SK-N-SH (cell line): ENCODE results near the gene RAD51B. TPM values are rescaled to one million over a fixed set of nuclear protein-coding genes. Genes with fewer than 3 reads are reported as not detected.
A peak's percentile ranks its signal among the peaks of the same experiment; 100 is the strongest.

Experiments
- CTCF ChIA-PET: fragments of 300-600, 350-600 bp; formaldehyde crosslinking; extraction: SDS; loops from one replicate; lab custom pipeline; 2021; lab: Yijun Ruan, JAX
- POLR2A ChIA-PET: fragments of 350-600 bp; sonication (Branson Sonifier 250); formaldehyde crosslinking; extraction: SDS; loops from one replicate; lab custom pipeline; 2020; ENCODE audit warnings: antibody characterized with exemption, inconsistent platforms; lab: Yijun Ruan, JAX
- DNase-seq: peaks from one replicate; pipeline ENCODE4 v3.0.0; 2012
- H2AFZ ChIP-seq: fragments of 200-600 bp; sonication (generic); 2 replicates; pipeline ENCODE4 v1.8.1; 2016; ENCODE audit warnings: antibody characterized with exemption, mild to moderate bottlenecking, low read depth
- H3F3A ChIP-seq: fragments of 200-600 bp; sonication (generic); replicated peaks from 2 replicates; pipeline ENCODE3; 2016; ENCODE audit warnings: antibody characterized with exemption, mild to moderate bottlenecking; ENCODE audit not compliant: insufficient read depth
- H3K27ac ChIP-seq, 2 experiments: fragments of 200-500 bp in 1 of 2; fragments of 200-600 bp in 1 of 2; sonication (Bioruptor generic) in 1 of 2; sonication (generic), shearing (Covaris generic) in 1 of 2; 2 replicates each; pipeline versions ENCODE4 v1.5.1 to v1.6.1; 2014 to 2016; ENCODE audit warnings: low read depth in 2 of 2, inconsistent platforms in 1 of 2, low read length in 1 of 2, mild to moderate bottlenecking in 1 of 2, mixed read lengths in 1 of 2
- H3K27me3 ChIP-seq: fragments of 200-600 bp; sonication (generic), shearing (Covaris generic); 2 replicates; pipeline ENCODE4 v1.6.1; 2016; ENCODE audit warnings: mixed run types; ENCODE audit not compliant: insufficient read depth
- H3K36me3 ChIP-seq, 2 experiments: fragments of 200-500 bp in 1 of 2; fragments of 200-600 bp in 1 of 2; sonication (Bioruptor generic) in 1 of 2; sonication (generic) in 1 of 2; replicated peaks in 1 of 2; 2 replicates each; pipeline versions ENCODE3 to v1.5.1; 2014 to 2016; ENCODE audit warnings: low read length in 1 of 2, mild to moderate bottlenecking in 1 of 2; ENCODE audit not compliant: insufficient read depth in 2 of 2, control insufficient read depth in 1 of 2
- H3K4me1 ChIP-seq, 2 experiments: fragments of 200-500 bp in 1 of 2; fragments of 200-600 bp in 1 of 2; sonication (Bioruptor generic) in 1 of 2; sonication (generic), shearing (Covaris generic) in 1 of 2; 2 replicates each; pipeline versions ENCODE4 v1.5.1 to v1.6.1; 2014 to 2016; ENCODE audit warnings: low read depth in 1 of 2, low read length in 1 of 2, mixed run types in 1 of 2; ENCODE audit not compliant: insufficient read depth in 2 of 2, control insufficient read depth in 1 of 2
- H3K4me2 ChIP-seq: fragments of 200-600 bp; sonication (generic), shearing (Covaris generic); 2 replicates; pipeline ENCODE4 v1.6.1; 2017; ENCODE audit warnings: mixed run types
- H3K4me3 ChIP-seq, 2 experiments: fragments of 200-500 bp in 1 of 2; fragments of 200-600 bp in 1 of 2; sonication (Bioruptor generic) in 1 of 2; sonication (generic), shearing (Covaris generic) in 1 of 2; 2 replicates each; pipeline versions ENCODE4 v1.5.1 to v1.8.1; 2014 to 2016; ENCODE audit warnings: low read depth in 2 of 2, inconsistent platforms in 1 of 2, low read length in 1 of 2, mild to moderate bottlenecking in 1 of 2, mixed read lengths in 1 of 2, moderate library complexity in 1 of 2
- H3K79me2 ChIP-seq: fragments of 200-600 bp; sonication (generic); 2 replicates; pipeline ENCODE4 v1.8.1; 2017; ENCODE audit warnings: mild to moderate bottlenecking; ENCODE audit not compliant: insufficient read depth
- H3K9ac ChIP-seq: fragments of 200-600 bp; sonication (generic); 2 replicates; pipeline ENCODE4 v1.6.1; 2017; ENCODE audit warnings: mixed run types
- H3K9me2 ChIP-seq: fragments of 200-600 bp; sonication (generic); 2 replicates; pipeline ENCODE4 v1.6.1; 2017; ENCODE audit warnings: mixed run types
- H3K9me3 ChIP-seq: fragments of 200-600 bp; sonication (generic); 2 replicates; pipeline ENCODE4 v1.6.1; 2017; ENCODE audit warnings: mixed run types, mild to moderate bottlenecking, moderate library complexity
- H4K20me1 ChIP-seq: fragments of 200-600 bp; sonication (generic); 2 replicates; pipeline ENCODE4 v1.6.1; 2017; ENCODE audit warnings: mild to moderate bottlenecking, mixed run types; ENCODE audit not compliant: insufficient read depth
- CHD2 ChIP-seq: fragments of 150-350 bp; IDR thresholded peaks from 2 replicates; pipeline ENCODE4 v1.6.1; 2018; ENCODE audit warnings: low read length; ENCODE audit not compliant: partially characterized antibody
- CTCF ChIP-seq: fragments of 200-600 bp; sonication (generic); IDR thresholded peaks from 2 replicates; pipeline ENCODE4 v1.6.1; 2017; ENCODE audit warnings: antibody characterized with exemption, mild to moderate bottlenecking, moderate library complexity
- GATA2 ChIP-seq: sonication (generic); formaldehyde crosslinking; IDR thresholded peaks from 2 replicates; pipeline ENCODE4 v1.5.0; 2020; ENCODE audit warnings: mild to moderate bottlenecking, missing genetic modification reagents
- IRF3 ChIP-seq: fragments of 150-350 bp; IDR thresholded peaks from 2 replicates; pipeline ENCODE4 v1.6.1; 2016; ENCODE audit warnings: mild to moderate bottlenecking, low read depth, low read length
- JUND ChIP-seq: IDR thresholded peaks from 2 replicates; pipeline ENCODE4 v1.4.0; 2012
- MAX ChIP-seq: IDR thresholded peaks from 2 replicates; pipeline ENCODE4 v1.4.0; 2012; ENCODE audit warnings: low read depth
- MEF2A ChIP-seq: IDR thresholded peaks from 2 replicates; pipeline ENCODE4 v1.4.0; 2012; ENCODE audit warnings: low read depth, borderline replicate concordance
- NFIC ChIP-seq: IDR thresholded peaks from 2 replicates; pipeline ENCODE4 v1.4.0; 2012; ENCODE audit warnings: borderline replicate concordance
- NRF1 ChIP-seq: IDR thresholded peaks from 2 replicates; pipeline ENCODE4 v1.6.1; 2012; ENCODE audit warnings: low read depth, mild to moderate bottlenecking, low read length
- PBX3 ChIP-seq: IDR thresholded peaks from 2 replicates; pipeline ENCODE4; 2012
- POLR2AphosphoS5 ChIP-seq: IDR thresholded peaks from 2 replicates; pipeline ENCODE4 v1.6.1; 2012; ENCODE audit warnings: low read depth, low read length
- RAD21 ChIP-seq: IDR thresholded peaks from 2 replicates; pipeline ENCODE4 v1.6.1; 2012; ENCODE audit warnings: mild to moderate bottlenecking, low read length
- RCOR1 ChIP-seq: fragments of 150-350 bp; IDR thresholded peaks from 2 replicates; pipeline ENCODE4 v1.6.1; 2017; ENCODE audit warnings: antibody characterized with exemption, low read length
- REST ChIP-seq: IDR thresholded peaks from 2 replicates; pipeline ENCODE4 v1.6.1; 2012; ENCODE audit warnings: mild to moderate bottlenecking, low read depth, low read length, moderate library complexity
- RXRA ChIP-seq: IDR thresholded peaks from 2 replicates; pipeline ENCODE4 v1.4.0; 2012; ENCODE audit warnings: low read depth, mild to moderate bottlenecking, borderline replicate concordance
- SIN3A ChIP-seq: IDR thresholded peaks from 2 replicates; pipeline ENCODE4 v1.6.1; 2012; ENCODE audit warnings: low read depth, mild to moderate bottlenecking, low read length, moderate library complexity, borderline replicate concordance
- TAF1 ChIP-seq: IDR thresholded peaks from 2 replicates; pipeline ENCODE4 v1.6.1; 2012; ENCODE audit warnings: low read depth, mild to moderate bottlenecking, low read length, moderate library complexity, borderline replicate concordance
- TEAD4 ChIP-seq: IDR thresholded peaks from 2 replicates; pipeline ENCODE4 v1.4.0; 2012; ENCODE audit warnings: mild to moderate bottlenecking, borderline replicate concordance; ENCODE audit not compliant: insufficient read depth
- USF2 ChIP-seq: fragments of 150-350 bp; IDR thresholded peaks from 2 replicates; pipeline ENCODE4 v1.6.1; 2017; ENCODE audit warnings: antibody characterized with exemption, low read length, low read depth, borderline replicate concordance
- WGBS: methylation state at CpG from one replicate; pipeline ENCODE4 v1.1.6; 2017; ENCODE audit warnings: low lambda C conversion rate; 5-methylcytosine and 5-hydroxymethylcytosine counted together
- polyA plus RNA-seq, 3 experiments: library from polyadenylated mRNA; depleted of rRNA; stranded (reverse); fragments of >200 nt; gene quantifications; 2 replicates each; pipeline ENCODE4 v1.2.3, GENCODE V29; 2012

RAD51B gene
- polyA plus RNA-seq, 1 of the 3 experiments (the other 2 are of a cell fraction), result 6.0 TPM

GRCh38 chr14:68590201-68590522, 770.6 kb downstream of the RAD51B start:
- Histone ChIP-seq H2AFZ (no peak overlapping the region), H3F3A (peaks cover 3% of the 10 kb centered on the region), H3K9me3 (no peaks in the 10 kb centered on the region), H3K4me2 (peak overlapping the region; percentile 24; the same call in 1 of the 2 replicates), H3K36me3 (no peaks in the 10 kb centered on the region), H3K27me3 (no peaks in the 10 kb centered on the region)
- 93% methylated on average over 3 of the region's 3 CpGs for WGBS
- no peak for TF ChIP-seq TEAD4
- no peak for TF ChIP-seq REST
- TF ChIP-seq GATA2 (CRISPR knock-in tag), result no peak
- TF ChIP-seq MEF2A, result no peak
- TF ChIP-seq SIN3A, result no peak
- no peak for TF ChIP-seq RCOR1
- no peak for TF ChIP-seq TAF1
- no peak for TF ChIP-seq MAX
- TF ChIP-seq POLR2AphosphoS5, result no peak
- no peak for TF ChIP-seq RXRA
- no peak for TF ChIP-seq CHD2
- no peak for TF ChIP-seq NFIC
- TF ChIP-seq NRF1, result no peak
- no peak for TF ChIP-seq RAD21
- TF ChIP-seq, all 33 proteins: peak for 0
- no peak for DNase-seq
- no peak overlapping the region for H3K9ac ChIP-seq
- H3K27ac ChIP-seq, result peak overlapping the region; percentile 78 to 94
- H3K4me1 ChIP-seq, result peaks cover 43 to 49% of the 10 kb centered on the region in 2 experiments
- no peaks in the 10 kb centered on the region for H4K20me1 ChIP-seq
- CTCF ChIA-PET, result interaction anchor here (0.6 kb wide), 1 partner anchor 11 kb away, joined by 3 read pairs; no protein-coding TSS in a partner anchor
- POLR2A ChIA-PET, result no interaction called here
- no peaks in the 10 kb centered on the region for H3K9me2 ChIP-seq
- H3K79me2 ChIP-seq, result no peaks in the 10 kb centered on the region
- no peak overlapping the region for H3K4me3 ChIP-seq

- H3K9me2 ChIP-seq, result no peaks in the 10 kb centered on the region
- no peak for TF ChIP-seq CHD2
- TF ChIP-seq SIN3A, result no peak
- TF ChIP-seq JUND, result no peak
- no peak for TF ChIP-seq IRF3
- no peak for TF ChIP-seq USF2
- TF ChIP-seq CTCF, result no peak
- no peak for TF ChIP-seq PBX3
- ChIA-PET CTCF (no interaction called here), POLR2A (no interaction called here)
- no peak for DNase-seq
- H3K79me2 ChIP-seq, result no peaks in the 10 kb centered on the region
- H3K27ac ChIP-seq, result no peak overlapping the region
- no peaks in the 10 kb centered on the region for H3K27me3 ChIP-seq
- H3K36me3 ChIP-seq, result no peaks in the 10 kb centered on the region
- H3F3A ChIP-seq, result no peaks in the 10 kb centered on the region
- WGBS, result 86% methylated on average over 1 of the region's 4 CpGs
- no peaks in the 10 kb centered on the region for H4K20me1 ChIP-seq
- H3K9ac ChIP-seq, result no peak overlapping the region
- H2AFZ ChIP-seq, result no peak overlapping the region
- H3K9me3 ChIP-seq, result no peaks in the 10 kb centered on the region
- no peak overlapping the region for H3K4me2 ChIP-seq
- no peak overlapping the region for H3K4me3 ChIP-seq
- H3K4me1 ChIP-seq, result peaks cover 30 to 35% of the 10 kb centered on the region in 2 experiments; a peak in 3 of 4 replicates
Measured at GRCh38 chr14:68591786-68592185, 772.2 kb downstream of the RAD51B start.
